Lower leg skin (tissue), 3 donors: Measurements from ENCODE around the gene RIC1.

ENCODE experiments used
- CTCF ChIP-seq, 3 donors: fragments of 450-650 bp; IDR thresholded peaks; one replicate each; pipeline ENCODE4 v1.5.1; 2016; ENCODE audit warnings: antibody characterized with exemption in 3 of 3, mild to moderate bottlenecking in 3 of 3, moderate library complexity in 2 of 3
- POLR2A ChIP-seq, 2 donors: fragments of 450-650 bp; IDR thresholded peaks; one replicate each; pipeline ENCODE4 v1.6.1; 2016 to 2017; ENCODE audit warnings: antibody characterized with exemption in 2 of 2, mild to moderate bottlenecking in 1 of 2, moderate library complexity in 1 of 2

GRCh38 chr9:5635390-5635789, 6.5 kb downstream of the RIC1 start:
- no peak for TF ChIP-seq CTCF (IDR thresholded peaks at IDR 0.05)
- TF ChIP-seq POLR2A (IDR thresholded peaks at IDR 0.05) = no peak
